B cell (primary cell): Measurements from ENCODE around the gene ADAMTS12. TPM values are rescaled to one million over a fixed set of nuclear protein-coding genes. Genes with fewer than 3 reads are reported as not detected.

Experiments used
- ATAC-seq: fragments of 200-7000 bp; cut with Tn5 transposase; one replicate; pipeline ENCODE4 v1.10.0; 2021; ENCODE audit warnings: low read depth, mild to moderate bottlenecking, moderate number of reproducible peaks, moderate library complexity
- CTCF ChIA-PET: fragments of 350-600 bp; sonication (Branson Sonifier 250); formaldehyde crosslinking; loops from one replicate; lab custom pipeline; 2021; ENCODE audit warnings: antibody characterized with exemption, inconsistent platforms; lab: Charles Lee
- POLR2A ChIA-PET: fragments of 350-600 bp; sonication (Branson Sonifier 250); formaldehyde crosslinking; loops from one replicate; lab custom pipeline; 2021; ENCODE audit warnings: antibody characterized with exemption; lab: Charles Lee
- DNase-seq: peaks from one replicate; pipeline ENCODE4 v3.0.0; 2013
- H2AFZ ChIP-seq: 2 replicates; pipeline ENCODE4 v1.6.1; 2012; ENCODE audit warnings: mild to moderate bottlenecking, low read depth, low read length; ENCODE audit not compliant: insufficient read depth, poor library complexity, severe bottlenecking
- H3K27ac ChIP-seq, 2 donors: 1 replicate in 1 of 2; 2 replicates in 1 of 2; pipeline ENCODE4 v1.5.1; 2012 to 2013; ENCODE audit warnings: low read length in 2 of 2, mild to moderate bottlenecking in 2 of 2, moderate library complexity in 1 of 2
- H3K27me3 ChIP-seq, 4 experiments: fragments of 200-600 bp in 1 of 4; sonication (generic) in 1 of 4; replicated peaks in 1 of 4; 1 replicate in 2 of 4; 2 replicates in 2 of 4; pipeline versions ENCODE4 v1.6.1 to v1.7.0; 2013 to 2016; ENCODE audit warnings: low read length in 3 of 4, mild to moderate bottlenecking in 2 of 4, mixed read lengths in 1 of 4, moderate library complexity in 1 of 4; ENCODE audit not compliant: insufficient read depth in 4 of 4, control insufficient read depth in 3 of 4; ENCODE audit errors: control extremely low read depth in 1 of 4
- H3K36me3 ChIP-seq, 2 experiments: replicated peaks in 1 of 2; 1 replicate in 1 of 2; 2 replicates in 1 of 2; pipeline versions ENCODE4 v1.6.1 to v1.7.1; 2013; ENCODE audit warnings: low read length in 1 of 2; ENCODE audit not compliant: insufficient read depth in 2 of 2, control insufficient read depth in 1 of 2; ENCODE audit errors: control extremely low read depth in 1 of 2, extremely low read depth in 1 of 2
- H3K4me1 ChIP-seq, 2 donors: fragments of 200-600 bp in 1 of 2; sonication (generic) in 1 of 2; 1 replicate in 1 of 2; 2 replicates in 1 of 2; pipeline versions ENCODE4 v1.5.1 to v1.6.1; 2013 to 2017; ENCODE audit warnings: low read length in 2 of 2; ENCODE audit not compliant: control insufficient read depth in 2 of 2, insufficient read depth in 2 of 2
- H3K4me2 ChIP-seq: replicated peaks from 2 replicates; pipeline ENCODE3; 2012; ENCODE audit warnings: mild to moderate bottlenecking, low read depth, low read length; ENCODE audit not compliant: poor library complexity, severe bottlenecking
- H3K4me3 ChIP-seq, 5 experiments: fragments of 200-600 bp in 1 of 5; sonication (generic) in 1 of 5; 1 replicate in 3 of 5; 2 replicates in 2 of 5; pipeline versions ENCODE4 v1.5.1 to v1.7.0; 2011 to 2016; ENCODE audit warnings: low read length in 4 of 5, mild to moderate bottlenecking in 4 of 5, low read depth in 2 of 5, control low read depth in 1 of 5, moderate library complexity in 1 of 5; ENCODE audit not compliant: insufficient read depth in 1 of 5; ENCODE audit errors: control extremely low read depth in 1 of 5, extremely low read depth in 1 of 5
- H3K79me2 ChIP-seq: fragments of 200-600 bp; sonication (generic); one replicate; pipeline ENCODE4 v1.6.0; 2016; ENCODE audit warnings: low read length; ENCODE audit not compliant: control insufficient read depth, insufficient read depth
- H3K9ac ChIP-seq: fragments of 200-600 bp; sonication (generic); 2 replicates; pipeline ENCODE4 v1.6.1; 2017; ENCODE audit warnings: mild to moderate bottlenecking, low read length, moderate library complexity
- H3K9me3 ChIP-seq, 3 donors: one replicate each; pipeline versions ENCODE4 v1.6.1 to v1.7.1; 2013; ENCODE audit warnings: low read length in 2 of 3; ENCODE audit not compliant: control insufficient read depth in 2 of 3, insufficient read depth in 1 of 3; ENCODE audit errors: control extremely low read depth in 1 of 3
- H4K20me1 ChIP-seq: 2 replicates; pipeline ENCODE4 v1.6.0; 2012; ENCODE audit warnings: mild to moderate bottlenecking, low read length; ENCODE audit not compliant: insufficient read depth, control insufficient read depth, poor library complexity, severe bottlenecking
- H3K27ac Mint-ChIP-seq: one replicate; pipeline ENCODE4 v1.8.0; 2021; ENCODE audit warnings: mixed read lengths
- H3K27me3 Mint-ChIP-seq: one replicate; pipeline ENCODE4 v1.8.0; 2021; ENCODE audit warnings: mixed read lengths
- H3K4me1 Mint-ChIP-seq: one replicate; pipeline ENCODE4 v1.8.0; 2021; ENCODE audit warnings: mixed read lengths
- H3K4me3 Mint-ChIP-seq: one replicate; pipeline ENCODE4 v1.8.0; 2021; ENCODE audit warnings: mixed read lengths
- H3K9me3 Mint-ChIP-seq: one replicate; pipeline ENCODE4 v1.8.0; 2022; ENCODE audit warnings: mixed read lengths; ENCODE audit not compliant: insufficient read depth
- CTCF ChIP-seq: fragments of 200-600 bp; IDR thresholded peaks from one replicate; pipeline ENCODE4 v1.8.0; 2022; ENCODE audit warnings: antibody characterized with exemption, mild to moderate bottlenecking
- EZH2 ChIP-seq: IDR thresholded peaks from 2 replicates; pipeline ENCODE4 v1.6.1; 2012; ENCODE audit warnings: borderline replicate concordance, low read depth, mild to moderate bottlenecking, moderate library complexity, low read length; ENCODE audit not compliant: insufficient read depth, poor library complexity, severe bottlenecking
- WGBS: methylation state at CpG from one replicate; pipeline ENCODE4 v1.1.5; 2013; ENCODE audit warnings: missing lambda C conversion rate; ENCODE audit not compliant: insufficient coverage; 5-methylcytosine and 5-hydroxymethylcytosine counted together
- intact Hi-C: fragments of 100-400 bp; cut with micrococcal nuclease; formaldehyde crosslinking; loops from one replicate; pipeline ENCODE4 v1.10.0; 2022
- polyA plus RNA-seq: library from polyadenylated mRNA; depleted of rRNA; stranded (reverse); fragments of >200 nt; gene quantifications from 2 replicates; pipeline ENCODE4 v1.2.3, GENCODE V29; 2012
- total RNA-seq, 2 donors: library from RNA; stranded (reverse); fragments of 120-200 nt in 1 of 2; gene quantifications; 1 replicate in 1 of 2; 2 replicates in 1 of 2; pipeline versions ENCODE4 v1.2.3 to v1.2.4, GENCODE V29; 2013 to 2022

ADAMTS12 gene
- total and polyA plus RNA-seq, 2 donors (not counting 1 experiment from before 2014, with no cell fraction given) = not detected

- H3K27ac Mint-ChIP-seq = no peak overlapping the region
- ATAC-seq (no peak), DNase-seq (no peak)
- H3K4me3 ChIP-seq = no peak overlapping the region
- no peaks in the 10 kb centered on the region for H4K20me1 ChIP-seq
- peaks cover 21 to 33% of the 10 kb centered on the region in 2 donors for H3K4me1 ChIP-seq
- TF ChIP-seq CTCF = no peak
- no peak for TF ChIP-seq EZH2
- no peak overlapping the region for H3K9ac ChIP-seq
- WGBS = 100% methylated on average over 1 of the region's 3 CpGs
- H3K4me2 ChIP-seq = no peak overlapping the region
- H3K36me3 ChIP-seq = no peaks in the 10 kb centered on the region
- CTCF ChIA-PET = no interaction called here
- H3K4me3 Mint-ChIP-seq = no peak overlapping the region
- H2AFZ ChIP-seq = no peak overlapping the region
- no peaks in the 10 kb centered on the region for H3K27me3 ChIP-seq
- peaks cover 9% of the 10 kb centered on the region for H3K9me3 Mint-ChIP-seq
- POLR2A ChIA-PET = no interaction called here
- H3K4me1 Mint-ChIP-seq = peaks cover 42% of the 10 kb centered on the region
- H3K9me3 ChIP-seq = peaks cover 0 to 2% (median 0%) of the 10 kb centered on the region in 3 donors
- intact Hi-C loops = no loop called here
- H3K27me3 Mint-ChIP-seq = no peaks in the 10 kb centered on the region
- H3K79me2 ChIP-seq = no peaks in the 10 kb centered on the region
- H3K27ac ChIP-seq = no peak overlapping the region
Observed at GRCh38 chr5:33711094-33711679, 180.6 kb downstream of the ADAMTS12 start.

- ChIA-PET CTCF (no interaction called here), POLR2A (no interaction called here)
- TF ChIP-seq EZH2 (no peak), CTCF (no peak)
- Histone ChIP-seq H4K20me1 (no peaks in the 10 kb centered on the region), H3K27ac (no peak overlapping the region), H3K4me1 (no peaks in the 10 kb centered on the region), H3K27me3 (no peaks in the 10 kb centered on the region), H2AFZ (no peak overlapping the region), H3K4me3 (no peak overlapping the region), H3K36me3 (no peaks in the 10 kb centered on the region), H3K4me2 (no peak overlapping the region), H3K9ac (no peak overlapping the region), H3K79me2 (no peaks in the 10 kb centered on the region), H3K9me3 (peaks cover 0 to 3% (median 1%) of the 10 kb centered on the region in 3 donors)
- no peak overlapping the region for H3K4me3 Mint-ChIP-seq
- intact Hi-C loops = no loop called here
- H3K27ac Mint-ChIP-seq = no peak overlapping the region
- ATAC-seq = no peak
- 100% methylated on average over 1 of the region's 3 CpGs for WGBS
- no peaks in the 10 kb centered on the region for H3K4me1 Mint-ChIP-seq
- peaks cover 2% of the 10 kb centered on the region for H3K9me3 Mint-ChIP-seq
- H3K27me3 Mint-ChIP-seq = no peaks in the 10 kb centered on the region
- DNase-seq = no peak
Observed at GRCh38 chr5:33702867-33703266, 188.9 kb downstream of the ADAMTS12 start.
